G401 (cell line): Measurements from ENCODE around the gene KCNH4. TPM values are rescaled to one million over a fixed set of nuclear protein-coding genes. Genes with fewer than 3 reads are reported as not detected.
"Not testable (repeated sequence)": the region's sequence is repeated elsewhere in the genome, so short reads cannot be mapped to it uniquely, and the experiment has no call there.

ENCODE experiments used
- DNase-seq: peaks from one replicate; pipeline ENCODE4 v3.0.0-alpha.2; 2015; ENCODE audit warnings: low spot score
- in situ Hi-C: cut with HindIII; loops from 2 replicates; pipeline ENCODE4 v1.10.0; 2016; ENCODE audit warnings: low sequenced_read_pairs, mixed read lengths
- total RNA-seq: library from RNA; depleted of rRNA; stranded (reverse); fragments of >200 nt; shearing (Covaris generic); gene quantifications from 2 replicates; pipeline ENCODE4 v1.2.3, GENCODE V29; 2014

KCNH4 gene
- total RNA-seq, 1 experiment from 2014 or later: not detected

GRCh38 chr17:42153919-42154742 is 26.8 kb downstream of the KCNH4 start:
- in situ Hi-C loops: no loop called here
- DNase-seq: no peak

GRCh38 chr17:42146911-42147607 is 33.9 kb downstream of the KCNH4 start:
- no peak for DNase-seq
- in situ Hi-C loops: no loop called here

GRCh38 chr17:42143138-42143537 is 37.8 kb downstream of the KCNH4 start:
- in situ Hi-C loops: not testable (repeated sequence)

GRCh38 chr17:42142371-42142896 is 38.5 kb downstream of the KCNH4 start:
- in situ Hi-C loops: no loop called here
- no peak for DNase-seq

More at GRCh38 chr17:42143138-42143537, 37.8 kb downstream of the KCNH4 start:
- not testable (repeated sequence) for DNase-seq

GRCh38 chr17:42141382-42141781 is 39.6 kb downstream of the KCNH4 start:
- in situ Hi-C loops: no loop called here
- no peak for DNase-seq

- in situ Hi-C loops, DNase-seq: not testable (repeated sequence)
Observed at GRCh38 chr17:42140690-42141089, 40.3 kb downstream of the KCNH4 start.

- in situ Hi-C loops: loop anchor here (5.0 kb wide), 1 partner anchor 68 kb away; no protein-coding TSS in a partner anchor
- DNase-seq: no peak
Observed at GRCh38 chr17:42138749-42139492, 42.0 kb downstream of the KCNH4 start.

- DNase-seq: no peak
- in situ Hi-C loops: loop anchor here (5.0 kb wide), 1 partner anchor 71 kb away; no protein-coding TSS in a partner anchor
Observed at GRCh38 chr17:42136654-42137051, 44.3 kb downstream of the KCNH4 start.

GRCh38 chr17:42135664-42136653 is 45.0 kb downstream of the KCNH4 start:
- in situ Hi-C loops: loop anchor here (5.0 kb wide), 1 partner anchor 71 kb away; no protein-coding TSS in a partner anchor
- DNase-seq: no peak

- DNase-seq: no peak
- in situ Hi-C loops: loop anchor here (5.0 kb wide), 1 partner anchor 72 kb away; no protein-coding TSS in a partner anchor
Observed at GRCh38 chr17:42135151-42135550, 45.8 kb downstream of the KCNH4 start.

GRCh38 chr17:42133461-42134041 is 47.4 kb downstream of the KCNH4 start:
- in situ Hi-C loops: no loop called here
- no peak for DNase-seq

GRCh38 chr17:42132941-42133340 is 48.0 kb downstream of the KCNH4 start:
- no peak for DNase-seq
- in situ Hi-C loops: no loop called here

GRCh38 chr17:42131981-42132432 is 48.9 kb downstream of the KCNH4 start:
- no peak for DNase-seq

GRCh38 chr17:42131232-42131631 is 49.7 kb downstream of the KCNH4 start:
- DNase-seq: no peak
- in situ Hi-C loops: no loop called here

More at GRCh38 chr17:42131981-42132432, 48.9 kb downstream of the KCNH4 start:
- in situ Hi-C loops: no loop called here

- in situ Hi-C loops: no loop called here
- DNase-seq: no peak
Observed at GRCh38 chr17:42130310-42130936, 50.5 kb downstream of the KCNH4 start.

- in situ Hi-C loops: no loop called here
Observed at GRCh38 chr17:42129109-42129837, 51.7 kb downstream of the KCNH4 start.

GRCh38 chr17:42127414-42127813 is 53.5 kb downstream of the KCNH4 start:
- DNase-seq: no peak
- in situ Hi-C loops: no loop called here

More at GRCh38 chr17:42129109-42129837, 51.7 kb downstream of the KCNH4 start:
- no peak for DNase-seq
